ENCODE data around the gene LASP1. TPM values are rescaled to one million over a fixed set of nuclear protein-coding genes. Genes with fewer than 3 reads are reported as not detected.
A peak's percentile ranks its signal among the peaks of the same experiment; 100 is the strongest.

LASP1 gene
- total and polyA plus RNA-seq, 2 donors = 50.3 to 69.4 TPM

GRCh38 chr17:38874505-38875400 lies 4.9 kb downstream of the LASP1 start:
- no peak overlapping the region for H3K27ac ChIP-seq (ENCODE audit: low read depth)
- DNase-seq (ENCODE audit: extremely low spot score) = no peak
- 25% methylated on average over 10 of the region's 10 CpGs for WGBS
- peaks cover 2% of the 10 kb centered on the region for H3K36me3 ChIP-seq (ENCODE audit: insufficient read depth)
- no peaks in the 10 kb centered on the region for H3K4me1 ChIP-seq (ENCODE audit: insufficient read depth)
- no peak overlapping the region for H3K4me3 ChIP-seq (ENCODE audit: low read depth, low read length)

- WGBS = 45% methylated on average over 5 of the region's 5 CpGs
- Histone ChIP-seq H3K27ac (ENCODE audit: low read depth) (no peak overlapping the region), H3K36me3 (ENCODE audit: insufficient read depth) (peaks cover 2% of the 10 kb centered on the region), H3K4me1 (ENCODE audit: insufficient read depth) (no peaks in the 10 kb centered on the region), H3K4me3 (ENCODE audit: low read depth, low read length) (no peak overlapping the region)
- DNase-seq (ENCODE audit: extremely low spot score) = no peak
Observed at GRCh38 chr17:38875477-38876075, 5.7 kb downstream of the LASP1 start.

- no peaks in the 10 kb centered on the region for H3K4me1 ChIP-seq (ENCODE audit: insufficient read depth)
- H3K36me3 ChIP-seq (ENCODE audit: insufficient read depth) = peaks cover 2% of the 10 kb centered on the region
- DNase-seq (ENCODE audit: extremely low spot score) = no peak
- no peak overlapping the region for H3K27ac ChIP-seq (ENCODE audit: low read depth)
- 46% methylated on average over 7 of the region's 7 CpGs for WGBS
- no peak overlapping the region for H3K4me3 ChIP-seq (ENCODE audit: low read depth, low read length)
Observed at GRCh38 chr17:38877130-38877851, 7.4 kb downstream of the LASP1 start.

GRCh38 chr17:38879878-38880665 lies 10.2 kb downstream of the LASP1 start:
- H3K36me3 ChIP-seq (ENCODE audit: insufficient read depth) = peaks cover 2% of the 10 kb centered on the region
- no peak overlapping the region for H3K4me3 ChIP-seq (ENCODE audit: low read depth, low read length)
- WGBS = 9% methylated on average over 6 of the region's 6 CpGs
- H3K27ac ChIP-seq (ENCODE audit: low read depth) = peak overlapping the region; percentile 24
- DNase-seq (ENCODE audit: extremely low spot score) = peak; percentile 70
- H3K4me1 ChIP-seq (ENCODE audit: insufficient read depth) = no peaks in the 10 kb centered on the region

- H3K36me3 ChIP-seq (ENCODE audit: insufficient read depth) = peaks cover 2% of the 10 kb centered on the region
- H3K4me3 ChIP-seq (ENCODE audit: low read depth, low read length) = no peak overlapping the region
- no peak overlapping the region for H3K27ac ChIP-seq (ENCODE audit: low read depth)
- DNase-seq (ENCODE audit: extremely low spot score) = peak; percentile 76
- WGBS = 22% methylated on average over 8 of the region's 8 CpGs
- peaks cover 3% of the 10 kb centered on the region for H3K4me1 ChIP-seq (ENCODE audit: insufficient read depth)
Observed at GRCh38 chr17:38881600-38882191, 11.8 kb downstream of the LASP1 start.

- peaks cover 2% of the 10 kb centered on the region for H3K36me3 ChIP-seq (ENCODE audit: insufficient read depth)
- WGBS = 76% methylated on average over 2 of the region's 2 CpGs
- no peak overlapping the region for H3K4me3 ChIP-seq (ENCODE audit: low read depth, low read length)
- peaks cover 3% of the 10 kb centered on the region for H3K4me1 ChIP-seq (ENCODE audit: insufficient read depth)
- H3K27ac ChIP-seq (ENCODE audit: low read depth) = no peak overlapping the region
- no peak for DNase-seq (ENCODE audit: extremely low spot score)
Observed at GRCh38 chr17:38882870-38883269, 13.0 kb downstream of the LASP1 start.

- DNase-seq (ENCODE audit: extremely low spot score) = no peak
- 59% methylated on average over 19 of the region's 19 CpGs for WGBS
- Histone ChIP-seq H3K4me1 (ENCODE audit: insufficient read depth) (peaks cover 3% of the 10 kb centered on the region), H3K4me3 (ENCODE audit: low read depth, low read length) (no peak overlapping the region), H3K27ac (ENCODE audit: low read depth) (no peak overlapping the region), H3K36me3 (ENCODE audit: insufficient read depth) (no peaks in the 10 kb centered on the region)
Observed at GRCh38 chr17:38883592-38884526, 14.0 kb downstream of the LASP1 start.

- H3K4me3 ChIP-seq (ENCODE audit: low read depth, low read length) = no peak overlapping the region
- H3K4me1 ChIP-seq (ENCODE audit: insufficient read depth) = peaks cover 3% of the 10 kb centered on the region
- no peak for DNase-seq (ENCODE audit: extremely low spot score)
- H3K27ac ChIP-seq (ENCODE audit: low read depth) = no peak overlapping the region
- 60% methylated on average over 9 of the region's 9 CpGs for WGBS
- H3K36me3 ChIP-seq (ENCODE audit: insufficient read depth) = no peaks in the 10 kb centered on the region
Observed at GRCh38 chr17:38885044-38885727, 15.3 kb downstream of the LASP1 start.

GRCh38 chr17:38885728-38886642 lies 16.1 kb downstream of the LASP1 start:
- DNase-seq (ENCODE audit: extremely low spot score) = no peak
- no peak overlapping the region for H3K4me3 ChIP-seq (ENCODE audit: low read depth, low read length)
- no peak overlapping the region for H3K27ac ChIP-seq (ENCODE audit: low read depth)
- H3K4me1 ChIP-seq (ENCODE audit: insufficient read depth) = peaks cover 3% of the 10 kb centered on the region
- WGBS = 29% methylated on average over 11 of the region's 11 CpGs
- no peaks in the 10 kb centered on the region for H3K36me3 ChIP-seq (ENCODE audit: insufficient read depth)

GRCh38 chr17:38886643-38887010 lies 16.8 kb downstream of the LASP1 start:
- H3K4me1 ChIP-seq (ENCODE audit: insufficient read depth) = peaks cover 3% of the 10 kb centered on the region
- WGBS = 54% methylated on average over 8 of the region's 8 CpGs
- H3K36me3 ChIP-seq (ENCODE audit: insufficient read depth) = no peaks in the 10 kb centered on the region
- no peak overlapping the region for H3K4me3 ChIP-seq (ENCODE audit: low read depth, low read length)
- no peak for DNase-seq (ENCODE audit: extremely low spot score)
- no peak overlapping the region for H3K27ac ChIP-seq (ENCODE audit: low read depth)

- no peak for DNase-seq (ENCODE audit: extremely low spot score)
- Histone ChIP-seq H3K27ac (ENCODE audit: low read depth) (no peak overlapping the region), H3K36me3 (ENCODE audit: insufficient read depth) (peaks cover 3% of the 10 kb centered on the region), H3K4me3 (ENCODE audit: low read depth, low read length) (no peak overlapping the region), H3K4me1 (ENCODE audit: insufficient read depth) (peaks cover 3% of the 10 kb centered on the region)
- 85% methylated on average over 9 of the region's 9 CpGs for WGBS
Observed at GRCh38 chr17:38888842-38889241, 19.0 kb downstream of the LASP1 start.
